H7 (cell line): ENCODE data around the gene EVL. TPM values are rescaled to one million over a fixed set of nuclear protein-coding genes. Genes with fewer than 3 reads are reported as not detected.
"Not testable (repeated sequence)": the region's sequence is repeated elsewhere in the genome, so short reads cannot be mapped to it uniquely, and the experiment has no call there.

Experiments
- DNase-seq: peaks from one replicate; pipeline ENCODE4 v3.0.0; 2012
- H3K27me3 ChIP-seq: 2 replicates; pipeline ENCODE4 v1.6.0; 2011; ENCODE audit warnings: mild to moderate bottlenecking, low read length; ENCODE audit not compliant: control insufficient read depth, insufficient read depth
- H3K36me3 ChIP-seq: replicated peaks from 2 replicates; pipeline ENCODE4 v1.5.1; 2011; ENCODE audit warnings: low read length; ENCODE audit not compliant: control insufficient read depth, insufficient read depth
- H3K4me3 ChIP-seq: 2 replicates; pipeline ENCODE4 v1.5.1; 2011; ENCODE audit warnings: low read depth, mild to moderate bottlenecking, control low read depth, low read length, moderate library complexity; ENCODE audit not compliant: insufficient read depth
- total RNA-seq: library from RNA; depleted of rRNA; stranded (reverse); fragments of >200 nt; shearing (Covaris generic); gene quantifications from 2 replicates; pipeline ENCODE4 v1.2.3, GENCODE V29; 2014; rRNA removed

Gene EVL
- 35.9 and 38.9 TPM in 2 replicates for total RNA-seq

DNA sequence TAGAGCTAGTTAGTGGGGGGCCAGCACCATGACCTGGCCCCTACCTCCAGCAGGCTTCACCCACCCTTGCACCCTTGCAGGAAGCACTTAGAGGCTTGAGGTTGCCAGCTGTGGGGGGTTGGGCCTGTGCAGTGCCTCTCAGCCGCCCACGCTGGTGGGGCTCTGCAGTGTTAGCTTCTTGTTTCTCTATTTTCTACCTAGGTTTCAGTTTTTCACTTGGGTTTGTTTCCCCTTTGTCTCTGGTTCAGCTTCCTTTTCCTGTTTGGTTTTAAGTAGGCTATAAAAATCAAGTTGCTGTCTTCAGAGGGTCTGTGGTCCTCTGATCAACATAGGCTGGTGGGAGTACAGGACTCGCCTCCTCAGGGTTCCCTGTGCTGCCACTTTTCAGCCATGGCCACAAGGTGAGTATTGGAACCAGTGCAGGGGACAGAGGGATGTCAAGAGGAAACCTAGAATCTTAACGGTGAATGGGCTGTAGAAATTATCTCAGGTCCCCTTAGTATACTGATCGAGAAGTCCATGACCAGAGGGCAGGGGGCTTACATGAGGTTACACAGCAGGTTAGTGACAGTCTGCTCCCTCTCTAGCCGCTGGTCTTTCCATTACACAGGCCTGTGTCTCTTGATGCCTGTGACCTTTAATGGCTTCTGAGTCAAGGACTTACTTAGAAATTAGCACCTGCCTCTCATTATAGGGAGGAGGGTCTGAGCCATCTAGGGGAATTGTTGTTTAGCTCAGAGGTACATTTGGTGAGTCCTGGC is at the start of gene EVL:
Gene EVL (plus strand): TSS at position 312 of the 761 bp plus-strand sequence. CDS start 79 bp downstream, at position 391.
- Histone ChIP-seq H3K4me3 (no peak within 1 kb of the TSS), H3K36me3 (no peaks in the 10 kb centered on the region), H3K27me3 (no peaks in the 10 kb centered on the region)
- no peak for DNase-seq

GRCh38 chr14:100017553-100017952 is 47.7 kb upstream of the EVL start:
- Histone ChIP-seq H3K36me3 (no peaks in the 10 kb centered on the region), H3K27me3 (no peaks in the 10 kb centered on the region), H3K4me3 (no peak overlapping the region)
- no peak for DNase-seq

GRCh38 chr14:100018054-100018453 is 47.2 kb upstream of the EVL start:
- Histone ChIP-seq H3K27me3 (no peaks in the 10 kb centered on the region), H3K36me3 (no peaks in the 10 kb centered on the region), H3K4me3 (no peak overlapping the region)
- DNase-seq: no peak

DNA sequence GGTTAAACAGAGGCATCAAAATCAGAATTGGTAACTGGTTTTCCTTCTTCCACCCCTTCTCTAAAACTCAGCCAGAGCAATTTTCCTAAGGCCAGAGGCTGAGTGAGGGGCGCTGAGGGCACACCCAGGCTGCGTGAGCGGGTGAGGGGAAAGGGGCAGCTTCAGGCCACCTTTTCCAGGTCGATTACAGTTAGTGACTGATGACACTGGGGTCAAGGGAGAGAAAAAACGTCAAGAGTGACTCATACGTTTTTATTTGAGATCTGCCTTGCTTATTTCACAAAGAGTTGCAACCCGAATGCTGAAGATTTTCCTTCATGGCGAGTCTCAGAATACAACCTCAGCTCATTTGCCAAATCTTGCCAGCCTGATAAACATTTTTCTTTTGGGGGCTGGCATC is 46.7 kb upstream of the EVL start:
- Histone ChIP-seq H3K27me3 (no peaks in the 10 kb centered on the region), H3K36me3 (no peaks in the 10 kb centered on the region), H3K4me3 (no peak overlapping the region)
- DNase-seq: no peak

DNA sequence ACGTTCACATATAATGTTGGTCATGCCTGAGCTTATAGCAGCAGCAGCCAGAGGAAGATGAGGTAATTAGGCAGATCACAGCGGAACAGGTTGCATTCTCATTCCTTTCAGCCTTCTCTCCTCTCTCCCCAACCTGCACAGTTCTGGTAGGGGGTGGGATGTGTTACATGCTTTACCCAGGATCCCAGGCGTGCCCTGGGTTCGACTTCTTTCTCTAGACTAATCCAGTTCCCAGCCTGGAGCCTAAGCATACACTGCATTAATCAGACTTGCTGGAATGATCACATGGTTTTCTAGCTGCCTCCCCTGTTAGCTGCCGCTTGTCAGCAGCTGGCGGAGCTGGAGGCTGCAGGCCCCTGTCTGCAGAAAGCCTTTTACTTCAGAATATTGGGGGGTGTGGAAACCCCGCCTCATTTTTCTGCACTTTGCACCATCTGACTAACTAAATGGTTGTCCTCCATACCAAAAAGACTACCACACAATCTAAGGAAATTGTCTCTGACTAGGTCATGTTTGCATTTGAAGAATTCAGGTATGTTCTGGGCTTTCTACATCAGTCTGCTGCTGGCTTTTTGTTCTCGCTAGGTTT is 46.0 kb upstream of the EVL start:
- peak; percentile 27 for DNase-seq
- Histone ChIP-seq H3K36me3 (no peaks in the 10 kb centered on the region), H3K4me3 (no peak overlapping the region), H3K27me3 (no peaks in the 10 kb centered on the region)

GRCh38 chr14:100020629-100021028 is 44.6 kb upstream of the EVL start:
- no peaks in the 10 kb centered on the region for H3K27me3 ChIP-seq
- H3K36me3 ChIP-seq: no peaks in the 10 kb centered on the region
- DNase-seq: no peak
- H3K4me3 ChIP-seq: no peak overlapping the region

DNA sequence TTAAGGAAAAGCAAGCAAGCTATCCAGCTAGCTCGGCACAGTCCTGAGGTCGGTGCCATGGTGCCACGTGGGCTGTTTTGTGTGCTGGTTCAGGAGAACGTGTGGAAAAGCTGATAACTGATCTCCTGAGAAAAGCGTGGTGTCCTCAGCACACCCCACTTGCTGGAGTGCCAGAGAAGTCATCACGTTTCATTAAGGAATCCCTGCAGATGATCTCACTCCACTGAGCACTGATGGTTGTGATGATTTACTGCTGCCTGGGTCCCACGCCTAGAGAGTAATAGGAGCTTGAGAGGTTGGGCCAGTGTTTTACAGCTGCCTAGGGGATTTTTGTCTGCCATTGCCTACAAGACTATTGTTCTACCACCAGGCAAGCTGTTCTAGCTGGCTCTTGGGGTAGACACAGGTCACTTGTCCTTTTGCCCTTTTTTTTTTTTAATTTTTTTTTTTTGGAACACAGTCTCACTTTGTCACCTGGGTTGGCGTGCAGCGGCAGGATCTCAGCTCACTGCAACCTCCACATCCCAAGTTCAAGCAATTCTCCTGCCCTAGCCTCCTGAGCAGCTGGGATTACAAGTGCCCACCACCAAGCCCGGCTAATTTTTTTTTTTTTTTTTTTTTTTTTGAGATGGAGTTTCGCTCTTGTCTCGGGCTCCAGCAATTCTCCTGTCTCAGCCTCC is 42.3 kb upstream of the EVL start:
- DNase-seq: no peak
- Histone ChIP-seq H3K27me3 (no peaks in the 10 kb centered on the region), H3K4me3 (no peak overlapping the region), H3K36me3 (no peaks in the 10 kb centered on the region)

GRCh38 chr14:100025111-100025510 is 40.1 kb upstream of the EVL start:
- peak; percentile 55 for DNase-seq

GRCh38 chr14:100027771-100028490 is 37.3 kb upstream of the EVL start:
- Histone ChIP-seq H3K4me3 (no peak overlapping the region), H3K36me3 (no peaks in the 10 kb centered on the region), H3K27me3 (peaks cover 3% of the 10 kb centered on the region; the same call in 1 of the 2 replicates)
- DNase-seq: no peak

More at GRCh38 chr14:100025111-100025510, 40.1 kb upstream of the EVL start:
- Histone ChIP-seq H3K4me3 (no peak overlapping the region), H3K27me3 (peaks cover 2% of the 10 kb centered on the region; the same call in 1 of the 2 replicates), H3K36me3 (no peaks in the 10 kb centered on the region)

DNA sequence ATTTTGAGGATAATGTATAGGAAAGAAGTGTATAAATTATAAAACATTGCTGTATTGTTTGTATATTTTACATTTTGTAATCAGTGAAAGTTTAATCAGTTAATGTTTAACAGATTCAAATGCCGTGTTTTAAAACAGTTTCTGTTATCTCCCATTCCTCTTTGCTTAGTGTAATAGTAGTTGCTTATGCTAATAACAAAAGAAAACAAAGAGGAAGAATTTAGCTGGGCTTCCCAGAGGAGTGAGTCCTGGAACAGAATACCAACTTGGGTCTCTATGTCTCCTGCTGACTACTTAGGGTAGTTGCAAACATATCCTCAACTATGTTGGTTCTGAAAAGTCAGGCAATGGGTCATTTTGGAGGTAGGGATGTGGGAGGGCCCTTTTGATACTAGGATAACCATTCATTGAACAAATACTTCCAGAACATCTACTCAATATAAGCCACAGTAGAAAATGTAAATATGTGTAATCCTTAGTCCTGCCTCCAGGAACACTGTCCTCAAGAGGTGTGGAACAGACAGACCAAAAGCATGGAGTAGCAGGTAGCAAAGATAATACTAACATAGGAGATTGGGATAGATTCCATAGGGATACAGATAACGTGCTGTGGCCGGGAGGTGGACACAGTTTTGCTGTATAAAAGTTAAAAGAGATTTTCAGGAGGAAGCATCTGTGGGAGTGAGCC is 36.1 kb upstream of the EVL start:
- DNase-seq: no peak
- Histone ChIP-seq H3K27me3 (peaks cover 3% of the 10 kb centered on the region; the same call in 1 of the 2 replicates), H3K36me3 (no peaks in the 10 kb centered on the region), H3K4me3 (no peak overlapping the region)

GRCh38 chr14:100030006-100030405 is 35.2 kb upstream of the EVL start:
- DNase-seq, H3K4me3 ChIP-seq, H3K36me3 ChIP-seq, H3K27me3 ChIP-seq: not testable (repeated sequence)

DNA sequence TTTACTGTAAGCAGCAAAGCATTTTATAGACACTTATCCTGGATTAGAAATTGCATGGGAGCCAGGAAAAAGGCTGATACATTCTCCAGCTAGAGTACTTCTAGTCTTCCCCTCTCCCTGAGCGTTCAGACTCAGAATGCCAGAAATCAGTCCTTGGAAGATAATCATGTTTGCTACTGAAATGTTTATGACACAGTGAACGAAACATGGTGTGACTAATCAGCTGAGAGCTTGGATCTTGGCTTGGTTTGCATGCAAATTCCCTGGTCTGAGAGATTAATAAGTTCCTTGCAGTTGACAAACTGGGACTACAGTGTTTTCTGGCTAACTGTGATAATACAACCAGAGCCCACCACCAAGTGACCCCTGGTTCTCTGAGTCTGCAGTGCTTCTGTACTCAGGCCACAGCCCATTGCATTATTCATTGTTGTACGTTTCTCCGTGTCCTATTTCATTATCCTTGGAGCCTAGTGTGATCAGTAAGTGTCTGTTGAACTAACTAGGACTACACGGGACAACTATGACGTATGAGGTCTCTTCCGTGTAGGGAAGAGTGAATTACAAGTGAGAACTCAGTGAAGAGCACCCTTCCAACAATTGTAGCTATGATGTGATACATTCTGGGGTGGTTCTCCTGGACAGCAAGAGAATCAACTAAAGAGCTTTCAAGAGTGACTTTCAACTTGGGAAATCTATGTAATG is 34.6 kb upstream of the EVL start:
- H3K36me3 ChIP-seq: no peaks in the 10 kb centered on the region
- no peak overlapping the region for H3K4me3 ChIP-seq
- peaks cover 3% of the 10 kb centered on the region; the same call in 1 of the 2 replicates for H3K27me3 ChIP-seq
- DNase-seq: no peak

GRCh38 chr14:100031506-100032281 is 33.5 kb upstream of the EVL start:
- no peak for DNase-seq
- peaks cover 3% of the 10 kb centered on the region; the same call in 1 of the 2 replicates for H3K27me3 ChIP-seq
- no peaks in the 10 kb centered on the region for H3K36me3 ChIP-seq
- H3K4me3 ChIP-seq: no peak overlapping the region
